Prostate gland (tissue), 2 donors: Measurements from ENCODE around the gene FBXO17.

Source experiments
- CTCF ChIP-seq, 4 experiments: fragments of 200-600 bp in 2 of 4; fragments of 450-650 bp in 2 of 4; sonication (generic) in 2 of 4; IDR thresholded peaks; 1 replicate in 3 of 4; 2 replicates in 1 of 4; pipeline ENCODE4 v1.5.1; 2016 to 2019; ENCODE audit warnings: antibody characterized with exemption in 4 of 4, mild to moderate bottlenecking in 2 of 4, moderate library complexity in 2 of 4
- POLR2A ChIP-seq: fragments of 450-650 bp; IDR thresholded peaks from one replicate; pipeline ENCODE4 v1.6.1; 2016; ENCODE audit warnings: antibody characterized with exemption, mild to moderate bottlenecking
- POLR2AphosphoS5 ChIP-seq: sonication (generic); formaldehyde crosslinking; IDR thresholded peaks from one replicate; pipeline ENCODE4 v1.6.1; 2017; ENCODE audit warnings: antibody characterized with exemption

GRCh38 chr19:38905620-38906019 lies 69.9 kb downstream of the FBXO17 start:
- no peak for TF ChIP-seq CTCF (IDR thresholded peaks at IDR 0.05)
- TF ChIP-seq POLR2AphosphoS5: no peak
- TF ChIP-seq POLR2A: no peak
